Measurements from ENCODE around the gene GPR158.

The GPR158 gene

DNA sequence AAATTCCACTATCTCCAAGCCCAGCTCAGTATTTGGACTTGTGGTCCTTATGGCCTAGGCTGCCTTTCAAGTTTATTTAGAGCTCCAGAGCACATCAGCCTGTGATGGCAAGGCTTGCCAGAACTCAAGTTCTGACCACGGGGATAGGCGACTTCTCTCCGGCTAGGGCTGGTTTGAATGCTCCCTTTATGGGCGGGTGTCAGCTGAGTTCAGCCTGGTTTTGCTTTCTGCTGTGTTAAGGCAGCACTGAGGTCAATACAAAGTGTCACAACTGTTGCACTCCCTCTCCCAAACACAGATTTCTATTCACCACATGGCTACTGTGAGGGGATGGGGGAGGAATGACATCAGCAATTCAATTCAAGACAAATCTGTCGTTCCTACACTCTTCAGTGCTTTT lies 441.1 kb downstream of the GPR158 start:
- DNase-seq = no peak

DNA sequence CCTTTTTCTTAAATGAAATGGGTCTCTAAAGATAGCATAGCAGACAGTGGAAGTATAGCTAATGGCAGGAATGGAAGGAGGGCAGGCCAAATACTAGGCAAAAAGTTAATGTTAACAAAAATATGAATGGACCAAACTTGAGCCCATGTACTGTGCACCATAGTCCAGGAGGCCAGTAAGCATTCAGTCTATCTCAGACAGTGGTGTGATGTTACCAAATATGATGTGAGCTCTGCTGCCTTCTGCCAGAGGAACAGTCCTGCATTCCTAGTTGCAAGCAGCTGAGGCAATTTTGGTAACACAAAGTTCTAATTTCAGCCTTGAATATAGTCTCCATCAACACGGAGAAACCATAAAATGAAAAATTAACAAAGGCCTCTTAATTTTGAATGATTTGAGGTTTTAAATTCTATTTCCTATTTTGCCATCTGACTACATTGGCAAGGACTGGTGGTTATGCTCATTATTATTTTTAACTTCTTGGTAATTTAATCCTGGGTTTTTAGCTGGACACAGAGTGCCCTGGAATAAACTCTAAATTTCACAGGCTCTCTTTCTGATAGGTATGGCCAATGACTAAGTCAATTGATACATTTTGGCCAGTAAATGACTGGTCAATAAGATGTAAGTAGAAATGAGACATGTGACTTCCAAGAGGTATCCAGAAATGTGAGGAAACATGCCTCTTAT lies 442.2 kb downstream of the GPR158 start:
- DNase-seq = no peak

DNA sequence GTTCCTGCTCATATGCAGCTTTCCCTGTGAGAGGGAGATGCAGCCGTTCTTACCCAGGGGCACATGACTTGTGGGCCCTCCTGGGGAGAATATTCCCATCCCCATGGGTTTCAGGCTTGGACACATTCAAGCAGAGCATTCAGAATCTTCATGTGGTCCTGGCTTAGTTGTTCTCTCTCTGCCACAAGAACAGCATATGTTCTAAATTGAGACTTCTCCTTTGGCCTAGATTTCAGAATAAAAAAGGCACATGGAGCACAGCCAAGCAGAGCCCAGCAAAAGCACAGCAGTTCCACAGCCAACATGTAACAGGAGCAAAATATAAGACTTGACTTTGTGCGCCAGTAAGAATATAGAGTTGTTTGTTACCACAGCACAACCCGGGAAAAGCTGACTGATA lies 452.8 kb downstream of the GPR158 start:
- DNase-seq = no peak

DNA sequence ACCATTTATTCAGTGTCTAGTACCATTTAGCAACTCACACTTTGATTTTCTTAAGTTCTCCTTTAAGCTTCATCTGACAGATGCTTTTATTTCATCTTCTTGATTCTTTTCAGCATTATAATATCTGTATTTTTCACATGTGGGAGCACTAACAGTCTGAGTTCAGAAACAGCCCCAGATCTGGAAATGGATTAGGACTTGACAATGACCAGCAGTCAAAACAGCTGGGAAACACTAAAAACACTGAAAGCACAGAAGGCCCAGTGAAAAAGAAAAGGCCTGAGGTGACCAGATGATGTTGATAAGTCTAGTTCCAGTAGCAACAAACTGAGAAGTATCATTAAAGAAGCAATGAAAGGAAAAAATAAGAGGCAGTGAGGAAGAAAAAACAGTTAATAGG lies 454.5 kb downstream of the GPR158 start:
- no peak for DNase-seq

DNA sequence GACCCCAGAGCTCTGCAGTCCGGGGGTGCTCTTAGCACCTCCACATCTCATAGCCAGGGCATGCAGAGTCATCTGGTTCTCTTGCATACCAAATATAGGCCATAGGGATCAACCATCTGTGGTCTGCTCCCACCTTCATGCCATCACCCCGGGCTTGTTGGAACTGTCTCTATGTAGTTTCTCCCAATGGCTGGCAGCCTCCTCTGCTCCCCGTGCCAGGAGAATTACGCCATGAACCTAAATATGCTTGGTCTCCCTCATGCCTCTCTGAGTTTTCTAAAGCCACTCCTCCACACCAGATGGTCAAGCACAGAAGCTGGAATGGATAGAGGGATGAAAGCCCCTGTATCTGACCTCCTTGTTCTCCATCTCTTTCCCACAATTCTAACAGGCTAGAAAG lies 456.7 kb downstream of the GPR158 start:
- no peak for DNase-seq

DNA sequence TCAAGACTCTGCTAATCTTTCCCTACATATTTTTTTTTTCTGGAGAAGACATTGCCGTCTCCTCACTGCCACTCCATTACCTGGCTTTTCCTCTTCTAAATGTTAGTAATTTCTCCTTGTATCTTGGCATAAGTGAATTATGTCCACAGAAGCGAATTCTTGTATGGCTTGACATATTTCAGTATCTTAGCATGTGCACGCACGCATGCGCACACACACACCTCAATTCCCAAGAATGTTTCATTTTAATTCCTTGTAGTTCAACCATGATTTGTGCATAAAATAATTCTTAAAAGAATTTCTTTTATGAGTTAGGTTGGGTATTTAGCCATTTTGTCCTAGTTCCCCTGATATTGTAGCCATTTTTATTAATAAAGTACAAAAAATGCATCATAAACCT lies 458.0 kb downstream of the GPR158 start:
- DNase-seq = no peak

DNA sequence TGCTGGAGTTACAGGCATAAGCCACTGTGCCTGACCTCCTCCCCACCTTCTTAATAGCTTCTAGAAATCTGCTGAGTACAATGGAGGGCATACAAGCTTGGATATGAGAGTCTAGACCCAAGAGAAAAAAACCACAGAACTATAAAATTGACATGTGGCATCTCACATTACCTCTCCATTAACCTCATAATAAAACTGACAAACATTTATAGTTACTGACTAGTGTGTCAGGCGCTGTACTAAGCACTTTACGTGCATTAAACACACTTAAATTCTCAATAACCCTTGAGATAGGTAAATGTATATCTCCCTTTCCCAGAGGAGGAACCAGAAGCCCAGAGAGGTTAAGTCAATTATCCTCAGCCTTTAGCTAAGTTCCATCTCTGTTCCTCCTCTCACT lies 458.7 kb downstream of the GPR158 start:
- no peak for DNase-seq

DNA sequence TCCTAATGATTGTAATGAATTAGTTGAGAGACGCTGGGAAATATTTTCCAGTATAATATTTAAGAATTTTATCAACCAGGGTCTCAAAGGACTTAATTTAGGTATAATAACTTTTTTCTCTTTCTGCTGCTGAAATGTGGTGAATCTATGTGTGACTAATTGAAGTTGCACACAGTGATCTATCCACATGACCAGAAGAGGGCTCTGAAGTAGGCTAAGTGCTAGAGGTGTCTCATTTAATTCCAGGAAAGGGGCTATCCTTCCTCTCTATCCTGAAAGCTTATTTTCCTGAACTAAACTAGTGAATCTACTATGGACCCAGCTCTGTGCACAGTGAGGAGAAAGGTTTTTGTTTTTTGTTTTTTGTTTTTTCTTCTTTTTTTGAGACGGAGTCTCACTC lies 464.8 kb downstream of the GPR158 start:
- DNase-seq = no peak

DNA sequence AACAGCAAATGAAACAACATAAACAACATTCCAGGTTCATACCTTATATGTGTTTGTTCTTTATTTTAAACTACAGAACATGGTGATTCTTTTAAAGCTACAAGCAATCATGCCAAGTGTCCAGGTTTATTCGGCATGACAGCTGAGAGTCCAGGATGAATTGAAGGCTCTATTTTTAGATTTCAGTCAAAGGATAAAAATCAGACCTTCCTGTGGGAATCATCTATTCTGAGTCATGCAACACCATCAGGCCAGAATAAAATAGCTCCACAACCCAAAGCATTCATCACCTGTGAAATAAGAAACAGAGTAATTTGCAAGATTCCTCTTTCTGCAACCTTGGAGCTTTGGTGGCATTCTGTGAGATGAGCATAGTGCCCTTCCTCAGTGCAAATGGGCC lies 466.8 kb downstream of the GPR158 start:
- no peak for DNase-seq

DNA sequence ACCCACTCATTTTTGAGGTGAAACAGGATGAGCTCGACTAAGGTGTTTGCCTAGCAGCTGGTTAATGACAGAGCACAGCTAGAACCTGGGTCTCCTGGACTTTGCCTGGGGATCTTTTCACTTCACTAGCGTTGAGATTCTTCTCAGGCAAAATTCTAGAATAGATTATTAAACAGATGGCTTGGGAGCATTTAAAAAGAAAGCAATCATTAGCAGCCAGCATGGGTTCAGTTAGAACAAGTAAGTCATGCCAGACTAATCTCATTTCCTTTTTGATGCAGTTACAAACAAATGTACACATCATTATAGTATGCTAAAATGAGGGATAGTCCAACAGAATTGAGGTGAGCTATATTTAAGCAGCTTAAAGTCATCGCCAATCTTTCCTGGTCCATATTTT lies 467.9 kb downstream of the GPR158 start:
- DNase-seq = no peak

DNA sequence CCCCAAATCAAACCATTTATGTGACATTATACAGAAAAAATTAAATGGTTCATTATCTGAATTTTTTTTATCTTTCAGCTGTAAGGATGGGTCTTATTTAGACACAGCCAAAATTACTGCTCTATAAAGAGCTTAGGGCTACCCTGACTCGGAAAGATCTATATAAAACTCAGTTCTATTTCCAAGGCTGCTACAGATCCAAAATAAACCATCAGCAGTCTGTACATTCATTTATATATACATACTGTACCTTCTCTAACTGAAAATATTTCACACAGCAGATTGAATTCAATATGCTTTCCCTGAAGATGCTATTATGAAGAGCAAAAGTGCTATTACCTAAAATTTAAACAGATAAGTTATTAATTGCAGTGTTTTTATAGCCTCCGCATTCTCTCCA lies 471.6 kb downstream of the GPR158 start:
- no peak for DNase-seq

DNA sequence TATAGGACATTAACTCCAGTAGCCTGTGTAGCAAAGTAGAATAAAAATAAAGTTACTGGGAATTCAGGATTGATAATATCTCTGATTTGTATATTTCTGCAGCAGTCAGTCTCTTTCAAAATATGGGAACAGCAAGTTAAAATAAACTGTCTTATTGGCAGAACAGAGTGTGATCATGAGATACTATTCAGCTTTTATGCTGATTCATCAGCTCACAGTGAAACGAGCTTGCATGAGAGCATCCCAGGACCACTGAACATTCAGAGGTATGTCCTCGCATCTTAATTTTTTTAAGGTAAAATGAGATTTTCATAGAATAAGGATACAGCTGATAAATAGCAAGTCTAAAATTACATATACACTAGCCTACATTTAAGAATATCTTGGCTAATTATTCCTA lies 476.7 kb downstream of the GPR158 start:
- no peak for DNase-seq

Data from COR-L47 (cell line).